GM12864 (cell line): ENCODE data around the gene ADGRD1.

Experiments used
- DNase-seq: peaks from one replicate; pipeline ENCODE4 v3.0.0-alpha.2; 2011; ENCODE audit warnings: low read depth
- H3K4me3 ChIP-seq: 2 replicates; pipeline ENCODE4 v1.5.1; 2011; ENCODE audit warnings: mild to moderate bottlenecking, low read depth, low read length, control low read depth
- CTCF ChIP-seq: IDR thresholded peaks from 2 replicates; pipeline ENCODE4 v1.5.1; 2011; ENCODE audit warnings: low read depth, mild to moderate bottlenecking, moderate library complexity, low read length, control low read depth, inconsistent platforms; ENCODE audit errors: missing control alignments

Gene ADGRD1

DNA sequence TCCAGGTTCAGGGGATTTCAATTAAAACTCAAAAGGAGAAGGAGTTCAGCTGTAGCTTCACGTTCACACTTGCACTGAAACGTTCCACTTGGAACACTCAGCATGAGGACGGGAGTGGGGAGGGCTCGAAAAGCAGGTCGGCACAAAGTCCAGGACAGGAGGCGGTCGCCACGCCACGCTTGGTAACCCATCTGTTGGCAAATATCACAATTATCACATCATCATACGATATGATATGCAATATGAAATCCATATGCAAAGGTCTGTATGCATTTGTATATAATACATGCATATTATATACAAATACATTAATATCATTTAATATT lies 17.2 kb downstream of the ADGRD1 start:
- no peak overlapping the region for H3K4me3 ChIP-seq
- no peak for TF ChIP-seq CTCF
- no peak for DNase-seq

GRCh38 chr12:130971925-130972585 lies 18.3 kb downstream of the ADGRD1 start:
- no peak for TF ChIP-seq CTCF
- H3K4me3 ChIP-seq, result no peak overlapping the region
- DNase-seq, result no peak

DNA sequence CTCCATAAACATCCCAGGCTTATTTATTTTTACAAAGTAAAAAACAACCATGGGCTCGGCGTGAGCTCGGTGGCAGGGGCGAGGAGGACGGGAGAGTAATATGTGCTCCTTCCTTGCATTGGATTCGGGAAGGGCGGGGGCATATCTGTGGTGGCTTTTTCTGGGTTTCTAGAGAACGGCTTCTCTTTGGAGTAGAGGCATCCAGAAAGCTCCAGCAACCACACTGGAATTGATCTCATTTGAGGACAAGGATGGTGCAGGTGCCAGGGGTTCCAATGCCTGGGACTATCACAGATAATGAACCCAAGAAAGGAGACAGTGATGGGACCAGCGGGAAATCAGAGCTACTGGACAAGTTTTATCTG lies 18.9 kb downstream of the ADGRD1 start:
- no peak for DNase-seq
- TF ChIP-seq CTCF, result no peak
- H3K4me3 ChIP-seq, result no peak overlapping the region

- no peak for TF ChIP-seq CTCF
- no peak overlapping the region for H3K4me3 ChIP-seq
- no peak for DNase-seq
Observed at GRCh38 chr12:130973109-130973508, 19.4 kb downstream of the ADGRD1 start.

- no peak for TF ChIP-seq CTCF
- H3K4me3 ChIP-seq, result no peak overlapping the region
- no peak for DNase-seq
Observed at GRCh38 chr12:130973906-130974305, 20.2 kb downstream of the ADGRD1 start.

DNA sequence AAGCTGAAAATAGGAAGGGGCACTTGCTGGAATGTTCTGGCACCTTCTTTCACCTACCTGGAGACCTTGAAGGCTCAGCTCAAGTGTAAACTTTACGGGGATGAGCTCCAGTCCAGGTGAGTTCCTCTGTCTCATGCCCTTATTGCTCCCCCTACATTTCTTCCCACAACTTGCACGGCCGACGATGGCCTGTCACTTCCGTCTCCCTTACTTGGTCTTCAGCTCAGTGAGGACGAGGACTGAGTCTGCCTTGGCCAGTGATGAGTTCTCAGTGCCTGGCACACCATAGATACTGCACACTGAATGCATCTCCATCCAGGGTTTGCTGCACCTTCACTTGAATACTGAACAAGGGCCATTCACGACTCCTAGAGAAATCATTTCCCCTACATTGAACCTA lies 21.4 kb downstream of the ADGRD1 start:
- TF ChIP-seq CTCF, result no peak
- H3K4me3 ChIP-seq, result no peak overlapping the region
- DNase-seq, result no peak

DNA sequence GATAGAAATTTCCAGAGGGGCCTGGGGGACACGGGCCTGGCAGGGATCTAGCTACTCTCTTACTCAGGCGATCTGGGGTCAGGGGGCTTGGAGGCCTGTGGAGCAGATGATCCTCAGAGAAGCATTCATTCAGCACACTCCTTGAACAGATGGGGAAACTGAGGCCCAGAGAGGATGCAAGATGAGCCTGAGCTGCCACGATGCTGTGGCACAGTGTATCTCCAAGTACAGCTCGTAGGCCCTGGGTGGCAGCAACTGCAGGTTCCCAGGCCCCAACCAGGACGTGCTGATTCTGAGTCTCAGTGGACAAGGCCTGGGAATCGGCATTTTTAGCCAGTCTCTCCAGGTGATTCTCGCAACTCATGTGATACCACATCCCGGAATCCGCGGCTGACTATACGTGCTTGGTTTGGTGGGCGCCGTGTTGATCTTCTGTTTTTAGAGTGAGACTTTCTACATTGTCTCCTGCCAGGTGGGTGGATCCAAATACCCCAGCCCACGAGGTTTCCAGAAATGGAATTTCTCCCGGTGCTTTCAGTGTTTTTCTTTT lies 22.5 kb downstream of the ADGRD1 start:
- no peak overlapping the region for H3K4me3 ChIP-seq
- no peak for DNase-seq
- no peak for TF ChIP-seq CTCF
